ENCODE results near the gene MRTFA. TPM values are rescaled to one million over a fixed set of nuclear protein-coding genes. Genes with fewer than 3 reads are reported as not detected.
A peak's percentile ranks its signal among the peaks of the same experiment; 100 is the strongest.
"Not testable (repeated sequence)": the region's sequence is repeated elsewhere in the genome, so short reads cannot be mapped to it uniquely, and the experiment has no call there.

Gene MRTFA
- total RNA-seq, 1 donor from 2014 or later, result 52.8 TPM

- no peak for TF ChIP-seq CTCF (conservative IDR thresholded peaks at IDR 0.05)
- Mint-ChIP-seq H3K9me3 (no peaks in the 10 kb centered on the region), H3K4me1 (peaks cover 33% of the 10 kb centered on the region), H3K4me3 (peak overlapping the region; percentile 12), H3K27me3 (ENCODE audit: low read depth) (peaks cover 45% of the 10 kb centered on the region), H3K27ac (ENCODE audit: unreplicated experiment) (no peak overlapping the region), H3K36me3 (ENCODE audit: low read depth) (no peaks in the 10 kb centered on the region)
- no peak for DNase-seq (ENCODE audit: low read depth, low spot score)
Observed at GRCh38 chr22:40679964-40680818, 43.7 kb upstream of the MRTFA start.

GRCh38 chr22:40679249-40679963, 42.9 kb upstream of the MRTFA start, which contains the start of gene MCHR1:
TSS of gene MCHR1 (plus strand) at chr22:40679484. CDS start at chr22:40679653, 169 bp downstream.
- Mint-ChIP-seq H3K27me3 (ENCODE audit: low read depth) (peaks cover 38% of the 10 kb centered on the region), H3K36me3 (ENCODE audit: low read depth) (no peaks in the 10 kb centered on the region), H3K4me3 (peak within 1 kb of the TSS; percentile 64), H3K4me1 (peaks cover 33% of the 10 kb centered on the region), H3K27ac (ENCODE audit: unreplicated experiment) (no peak within 1 kb of the TSS), H3K9me3 (no peaks in the 10 kb centered on the region)
- no peak for DNase-seq (ENCODE audit: low read depth, low spot score)
- no peak for TF ChIP-seq CTCF (conservative IDR thresholded peaks at IDR 0.05)

GRCh38 chr22:40678493-40679248, 42.2 kb upstream of the MRTFA start:
- Mint-ChIP-seq H3K27ac (ENCODE audit: unreplicated experiment) (no peak overlapping the region), H3K4me1 (peaks cover 33% of the 10 kb centered on the region), H3K9me3 (no peaks in the 10 kb centered on the region), H3K36me3 (ENCODE audit: low read depth) (no peaks in the 10 kb centered on the region), H3K27me3 (ENCODE audit: low read depth) (peaks cover 38% of the 10 kb centered on the region), H3K4me3 (no peak overlapping the region)
- DNase-seq (ENCODE audit: low read depth, low spot score), result no peak
- no peak for TF ChIP-seq CTCF (conservative IDR thresholded peaks at IDR 0.05)

- Mint-ChIP-seq H3K27ac (ENCODE audit: unreplicated experiment) (no peak overlapping the region), H3K36me3 (ENCODE audit: low read depth) (no peaks in the 10 kb centered on the region), H3K4me1 (peaks cover 21% of the 10 kb centered on the region), H3K9me3 (no peaks in the 10 kb centered on the region), H3K4me3 (no peak overlapping the region), H3K27me3 (ENCODE audit: low read depth) (peaks cover 29% of the 10 kb centered on the region)
- TF ChIP-seq CTCF (conservative IDR thresholded peaks at IDR 0.05), result no peak
- no peak for DNase-seq (ENCODE audit: low read depth, low spot score)
Observed at GRCh38 chr22:40676644-40677043, 40.1 kb upstream of the MRTFA start.

GRCh38 chr22:40676166-40676565, 39.6 kb upstream of the MRTFA start:
- not testable (repeated sequence) for H3K9me3 Mint-ChIP-seq
- peaks cover 24% of the 10 kb centered on the region for H3K27me3 Mint-ChIP-seq (ENCODE audit: low read depth)

More at GRCh38 chr22:40676166-40676565, 39.6 kb upstream of the MRTFA start:
- DNase-seq (ENCODE audit: low read depth, low spot score); H3K27ac Mint-ChIP-seq (ENCODE audit: unreplicated experiment); H3K36me3 Mint-ChIP-seq (ENCODE audit: low read depth); H3K4me3 Mint-ChIP-seq: not testable (repeated sequence)
- peaks cover 20% of the 10 kb centered on the region for H3K4me1 Mint-ChIP-seq

Measured in neural crest cell (in vitro differentiated cells).